Peyer's patch (tissue), 4 donors: ENCODE measurements around the gene LAIR1. TPM values are rescaled to one million over a fixed set of nuclear protein-coding genes. Genes with fewer than 3 reads are reported as not detected.

Experiments used
- DNase-seq, 3 donors: peaks; one replicate each; pipeline ENCODE4 v3.0.0-alpha.2; 2017 to 2019
- H3K27ac ChIP-seq, 4 donors: fragments of 200-600 bp; sonication (generic); one replicate each; pipeline ENCODE4 v1.5.1; 2016 to 2019
- H3K27me3 ChIP-seq, 2 donors: fragments of 200-600 bp; sonication (generic); one replicate each; pipeline ENCODE4 v1.5.1; 2019
- H3K36me3 ChIP-seq, 3 donors: fragments of 200-600 bp; sonication (generic); one replicate each; pipeline ENCODE4 v1.5.1; 2016 to 2019
- H3K4me1 ChIP-seq, 4 donors: fragments of 200-600 bp; sonication (generic); one replicate each; pipeline ENCODE4 v1.5.1; 2016 to 2019
- H3K4me3 ChIP-seq, 4 donors: fragments of 200-600 bp; sonication (generic); 1 replicate in 3 of 4; 2 replicates in 1 of 4; pipeline ENCODE4 v1.5.1; 2016 to 2019; ENCODE audit warnings: mild to moderate bottlenecking in 1 of 4
- H3K9me3 ChIP-seq, 4 donors: fragments of 200-600 bp; sonication (generic); one replicate each; pipeline ENCODE4 v1.5.1; 2016 to 2019; ENCODE audit warnings: mild to moderate bottlenecking in 1 of 4
- POLR2A ChIP-seq, 2 donors: fragments of 450-650 bp; IDR thresholded peaks; one replicate each; pipeline ENCODE4 v1.5.1; 2017; ENCODE audit warnings: antibody characterized with exemption in 2 of 2, mild to moderate bottlenecking in 2 of 2, moderate library complexity in 2 of 2
- total RNA-seq, 4 donors: library from RNA; depleted of rRNA; stranded (reverse); fragments of >200 nt; gene quantifications; one replicate each; pipeline ENCODE4 v1.1.0, GENCODE V29; 2016
- TF ChIP-seq, protein P1 (sequence below), 6 experiments: fragments of 450-650 bp in 4 of 6; fragments of 200-600 bp in 2 of 6; sonication (generic) in 1 of 6; IDR thresholded peaks; one replicate each; pipeline ENCODE4 v1.5.1; 2017 to 2019; ENCODE audit warnings: antibody characterized with exemption in 6 of 6, mild to moderate bottlenecking in 3 of 6, moderate library complexity in 1 of 6

The LAIR1 gene
- total RNA-seq, 4 donors from 2014 or later, result 2.6 to 51.2 (median 10.0) TPM

DNA sequence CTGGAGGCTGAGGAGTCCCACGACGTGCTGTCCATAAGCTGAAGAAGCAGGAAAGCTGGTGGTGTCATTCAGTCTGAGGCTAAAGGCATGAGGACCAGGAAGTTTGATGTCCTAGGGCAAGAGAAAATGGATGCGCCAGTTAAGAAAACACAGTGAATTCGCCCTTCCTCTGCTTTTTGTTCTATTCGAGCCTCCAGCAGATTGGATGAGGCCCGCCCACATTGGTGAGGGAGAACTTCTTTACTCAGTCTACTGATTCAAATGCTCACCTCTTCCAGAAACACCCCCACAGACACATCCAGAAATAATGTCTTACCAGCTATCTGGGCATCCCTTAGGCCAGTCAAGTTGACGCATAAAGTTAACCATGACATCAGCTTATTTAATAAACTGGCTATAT lies 43.0 kb upstream of the LAIR1 start:
- Histone ChIP-seq H3K36me3 (no peaks in the 10 kb centered on the region), H3K27me3 (no peaks in the 10 kb centered on the region), H3K9me3 (no peaks in the 10 kb centered on the region), H3K4me3 (no peak overlapping the region), H3K4me1 (no peaks in the 10 kb centered on the region), H3K27ac (no peak overlapping the region)
- no peak for DNase-seq
- no peak for TF ChIP-seq POLR2A (IDR thresholded peaks at IDR 0.05)
- TF ChIP-seq, protein P1, sequence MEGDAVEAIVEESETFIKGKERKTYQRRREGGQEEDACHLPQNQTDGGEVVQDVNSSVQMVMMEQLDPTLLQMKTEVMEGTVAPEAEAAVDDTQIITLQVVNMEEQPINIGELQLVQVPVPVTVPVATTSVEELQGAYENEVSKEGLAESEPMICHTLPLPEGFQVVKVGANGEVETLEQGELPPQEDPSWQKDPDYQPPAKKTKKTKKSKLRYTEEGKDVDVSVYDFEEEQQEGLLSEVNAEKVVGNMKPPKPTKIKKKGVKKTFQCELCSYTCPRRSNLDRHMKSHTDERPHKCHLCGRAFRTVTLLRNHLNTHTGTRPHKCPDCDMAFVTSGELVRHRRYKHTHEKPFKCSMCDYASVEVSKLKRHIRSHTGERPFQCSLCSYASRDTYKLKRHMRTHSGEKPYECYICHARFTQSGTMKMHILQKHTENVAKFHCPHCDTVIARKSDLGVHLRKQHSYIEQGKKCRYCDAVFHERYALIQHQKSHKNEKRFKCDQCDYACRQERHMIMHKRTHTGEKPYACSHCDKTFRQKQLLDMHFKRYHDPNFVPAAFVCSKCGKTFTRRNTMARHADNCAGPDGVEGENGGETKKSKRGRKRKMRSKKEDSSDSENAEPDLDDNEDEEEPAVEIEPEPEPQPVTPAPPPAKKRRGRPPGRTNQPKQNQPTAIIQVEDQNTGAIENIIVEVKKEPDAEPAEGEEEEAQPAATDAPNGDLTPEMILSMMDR (IDR thresholded peaks at IDR 0.05), result no peak

DNA sequence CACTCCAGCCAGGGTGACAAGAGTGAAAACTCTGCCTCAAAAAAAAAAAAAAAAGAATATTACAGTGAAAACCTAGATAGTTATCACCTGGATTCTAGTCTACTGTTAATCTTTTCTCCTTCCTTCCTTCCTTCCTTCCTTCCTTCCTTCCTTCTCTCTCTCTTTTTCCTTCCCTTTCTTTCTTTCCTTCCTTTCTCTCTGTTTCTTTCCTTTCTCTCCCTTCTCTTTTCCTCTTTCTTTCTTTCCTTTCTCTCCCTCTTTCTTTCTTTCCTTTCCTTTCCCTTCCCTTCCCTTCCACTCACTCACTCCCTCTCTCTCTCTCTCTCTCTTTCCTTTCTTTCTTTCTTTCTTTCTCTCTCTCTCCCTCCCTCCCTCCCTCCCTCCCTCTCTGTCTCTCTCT lies 40.9 kb upstream of the LAIR1 start:
- H3K27me3 ChIP-seq, result no peaks in the 10 kb centered on the region
- no peaks in the 10 kb centered on the region for H3K4me1 ChIP-seq
- H3K27ac ChIP-seq, result no peak overlapping the region
- H3K36me3 ChIP-seq, result no peaks in the 10 kb centered on the region
- no peaks in the 10 kb centered on the region for H3K9me3 ChIP-seq
- no peak for TF ChIP-seq POLR2A (IDR thresholded peaks at IDR 0.05)
- TF ChIP-seq, protein P1 (IDR thresholded peaks at IDR 0.05), result no peak
- DNase-seq, result no peak
- H3K4me3 ChIP-seq, result no peak overlapping the region

DNA sequence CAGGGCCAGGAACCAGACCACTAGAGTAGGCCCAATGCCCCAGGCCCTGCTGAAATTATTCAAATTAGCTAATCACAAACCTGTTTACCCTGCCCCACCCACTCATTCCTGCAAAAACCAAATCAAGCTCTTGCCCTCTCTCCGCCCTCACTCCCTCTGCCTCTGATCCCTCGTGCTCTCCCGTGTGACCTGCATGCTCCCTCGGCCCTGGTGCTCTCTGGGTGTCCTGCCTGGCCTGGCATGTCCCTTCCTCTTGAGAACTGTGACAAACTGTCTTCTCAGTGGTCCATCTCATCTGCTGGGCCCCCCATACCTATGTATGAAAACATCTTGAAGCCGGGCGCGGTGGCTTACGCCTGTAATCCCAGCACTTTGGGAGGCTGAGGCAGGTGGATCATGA lies 38.3 kb upstream of the LAIR1 start:
- Histone ChIP-seq H3K4me3 (no peak overlapping the region), H3K9me3 (no peaks in the 10 kb centered on the region), H3K27ac (no peak overlapping the region), H3K4me1 (no peaks in the 10 kb centered on the region), H3K36me3 (no peaks in the 10 kb centered on the region), H3K27me3 (no peaks in the 10 kb centered on the region)
- TF ChIP-seq, protein P1 (IDR thresholded peaks at IDR 0.05), result no peak
- TF ChIP-seq POLR2A (IDR thresholded peaks at IDR 0.05), result no peak
- no peak for DNase-seq

DNA sequence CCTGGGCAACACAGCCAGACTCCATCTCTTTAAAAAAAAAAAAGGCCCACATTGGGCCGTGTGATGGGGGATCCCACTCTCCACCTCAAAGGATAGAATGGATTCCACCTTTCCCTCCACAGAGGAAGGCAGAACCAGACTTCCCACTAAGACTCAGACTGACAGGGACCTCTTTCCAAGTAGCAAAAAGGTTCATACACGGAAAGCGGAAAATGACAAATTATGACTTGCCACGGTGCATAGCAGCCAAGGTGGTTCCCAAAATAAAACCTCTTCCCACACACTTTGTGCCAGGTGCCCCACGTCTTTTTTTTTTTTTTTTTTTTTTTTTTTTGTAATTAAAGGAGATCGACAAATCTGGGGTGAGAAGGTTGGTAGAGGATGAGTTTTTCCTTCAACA lies 36.2 kb upstream of the LAIR1 start:
- no peak for DNase-seq
- no peak overlapping the region for H3K4me3 ChIP-seq
- no peak overlapping the region for H3K27ac ChIP-seq
- H3K36me3 ChIP-seq, result no peaks in the 10 kb centered on the region
- H3K27me3 ChIP-seq, result no peaks in the 10 kb centered on the region
- no peaks in the 10 kb centered on the region for H3K9me3 ChIP-seq
- no peaks in the 10 kb centered on the region for H3K4me1 ChIP-seq
- TF ChIP-seq, protein P1 (IDR thresholded peaks at IDR 0.05), result no peak
- TF ChIP-seq POLR2A (IDR thresholded peaks at IDR 0.05), result no peak

DNA sequence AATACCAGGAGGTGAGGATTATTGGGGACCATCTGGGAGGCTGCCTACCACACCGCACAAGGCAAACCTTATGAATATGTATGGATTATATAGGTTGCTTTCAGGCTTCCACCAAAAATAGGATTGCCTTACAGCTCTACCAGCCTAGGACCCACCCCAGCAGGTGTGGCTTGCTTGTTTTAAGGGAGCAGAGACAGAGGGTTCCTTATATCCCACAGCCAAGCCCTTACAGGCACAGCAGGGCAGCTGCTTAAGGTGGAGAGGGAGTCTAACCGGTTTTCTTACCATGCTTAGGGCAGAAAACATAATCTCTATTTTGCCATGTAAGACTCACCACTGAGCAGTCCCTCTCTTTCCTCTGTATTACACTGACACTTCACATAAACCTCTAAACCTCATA lies 34.5 kb upstream of the LAIR1 start:
- DNase-seq, result no peak
- Histone ChIP-seq H3K4me3 (no peak overlapping the region), H3K27ac (no peak overlapping the region), H3K4me1 (no peaks in the 10 kb centered on the region), H3K9me3 (no peaks in the 10 kb centered on the region), H3K27me3 (no peaks in the 10 kb centered on the region), H3K36me3 (no peaks in the 10 kb centered on the region)
- TF ChIP-seq POLR2A (IDR thresholded peaks at IDR 0.05), result no peak
- TF ChIP-seq, protein P1 (IDR thresholded peaks at IDR 0.05), result no peak

DNA sequence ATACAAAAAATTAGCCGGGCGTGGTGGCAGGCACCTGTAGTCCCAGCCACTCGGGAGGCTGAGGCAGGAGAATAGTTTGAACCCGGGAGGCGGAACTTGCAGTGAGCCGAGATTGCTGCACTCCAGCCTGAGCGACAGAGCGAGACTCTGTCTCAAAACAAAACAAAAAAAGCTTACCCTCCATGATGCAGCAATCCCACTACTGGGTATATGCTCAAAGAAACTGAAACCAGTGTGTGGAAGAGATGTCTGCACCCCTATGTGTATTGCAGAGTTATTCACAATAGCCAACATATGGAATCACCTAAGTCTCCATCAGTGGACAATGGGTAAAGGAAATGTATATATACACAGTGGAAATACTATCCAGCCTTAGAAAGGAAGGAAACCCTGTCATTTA lies 31.0 kb upstream of the LAIR1 start:
- Histone ChIP-seq H3K27me3 (no peaks in the 10 kb centered on the region), H3K4me3 (no peak overlapping the region), H3K9me3 (no peaks in the 10 kb centered on the region), H3K27ac (no peak overlapping the region), H3K36me3 (no peaks in the 10 kb centered on the region), H3K4me1 (peaks cover 0 to 2% (median 0%) of the 10 kb centered on the region in 4 donors)
- no peak for TF ChIP-seq POLR2A (IDR thresholded peaks at IDR 0.05)
- TF ChIP-seq, protein P1 (IDR thresholded peaks at IDR 0.05), result no peak
- DNase-seq, result no peak
